Mammary epithelial cell (primary cell): ENCODE data around the gene CST6.

ENCODE experiments used
- EZH2 ChIP-seq: IDR thresholded peaks from 2 replicates; pipeline ENCODE4 v1.6.1; 2012; ENCODE audit warnings: low read length, inconsistent platforms, borderline replicate concordance
- TF ChIP-seq, protein P1 (sequence below), 2 donors: IDR thresholded peaks in 1 of 2; conservative IDR thresholded peaks in 1 of 2; 2 replicates each; pipeline ENCODE4 v1.5.1; 2011 to 2012; ENCODE audit warnings: inconsistent platforms in 2 of 2, low read length in 2 of 2, mild to moderate bottlenecking in 2 of 2, control low read depth in 1 of 2, low read depth in 1 of 2; ENCODE audit not compliant: insufficient read depth in 1 of 2; ENCODE audit errors: extremely low read depth in 1 of 2

DNA sequence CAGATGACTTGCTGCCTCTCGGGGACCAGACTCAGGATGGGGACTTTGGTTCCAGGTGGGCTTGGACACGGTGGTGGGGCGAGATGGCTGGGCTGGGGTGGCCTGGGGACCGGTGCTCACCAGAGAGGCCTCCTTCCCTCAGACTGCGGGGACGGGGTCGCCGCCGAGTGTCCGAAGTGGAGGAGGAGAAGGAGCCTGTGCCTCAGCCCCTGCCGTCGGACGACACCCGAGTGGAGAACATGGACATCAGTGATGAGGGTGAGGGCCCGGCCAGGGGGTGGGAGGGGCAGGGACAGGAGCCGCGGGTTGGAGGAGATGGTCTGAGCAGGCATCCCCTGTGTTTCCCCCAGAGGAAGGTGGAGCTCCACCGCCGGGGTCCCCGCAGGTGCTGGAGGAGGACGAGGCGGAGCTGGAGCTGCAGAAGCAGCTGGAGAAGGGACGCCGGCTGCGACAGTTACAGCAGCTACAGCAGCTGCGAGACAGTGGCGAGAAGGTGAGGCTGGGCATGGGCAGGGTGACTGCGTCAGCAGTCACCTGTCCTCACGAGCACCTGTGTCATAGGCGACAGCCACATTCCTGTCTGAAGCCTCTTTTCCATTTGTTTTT lies 44.4 kb upstream of the CST6 start:
- TF ChIP-seq, protein P1, sequence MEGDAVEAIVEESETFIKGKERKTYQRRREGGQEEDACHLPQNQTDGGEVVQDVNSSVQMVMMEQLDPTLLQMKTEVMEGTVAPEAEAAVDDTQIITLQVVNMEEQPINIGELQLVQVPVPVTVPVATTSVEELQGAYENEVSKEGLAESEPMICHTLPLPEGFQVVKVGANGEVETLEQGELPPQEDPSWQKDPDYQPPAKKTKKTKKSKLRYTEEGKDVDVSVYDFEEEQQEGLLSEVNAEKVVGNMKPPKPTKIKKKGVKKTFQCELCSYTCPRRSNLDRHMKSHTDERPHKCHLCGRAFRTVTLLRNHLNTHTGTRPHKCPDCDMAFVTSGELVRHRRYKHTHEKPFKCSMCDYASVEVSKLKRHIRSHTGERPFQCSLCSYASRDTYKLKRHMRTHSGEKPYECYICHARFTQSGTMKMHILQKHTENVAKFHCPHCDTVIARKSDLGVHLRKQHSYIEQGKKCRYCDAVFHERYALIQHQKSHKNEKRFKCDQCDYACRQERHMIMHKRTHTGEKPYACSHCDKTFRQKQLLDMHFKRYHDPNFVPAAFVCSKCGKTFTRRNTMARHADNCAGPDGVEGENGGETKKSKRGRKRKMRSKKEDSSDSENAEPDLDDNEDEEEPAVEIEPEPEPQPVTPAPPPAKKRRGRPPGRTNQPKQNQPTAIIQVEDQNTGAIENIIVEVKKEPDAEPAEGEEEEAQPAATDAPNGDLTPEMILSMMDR (conservative IDR thresholded peaks at IDR 0.05 in 1 of 2, IDR thresholded peaks at IDR 0.05 in 1 of 2; ENCODE audit: extremely low read depth in 1 of 2, insufficient read depth in 1 of 2, low read depth in 1 of 2, low read length in 2 of 2), result no peak
- TF ChIP-seq EZH2, result no peak
